ENCODE results near the gene POU2AF2. TPM values are rescaled to one million over a fixed set of nuclear protein-coding genes. Genes with fewer than 3 reads are reported as not detected.

Gene POU2AF2
- total and polyA plus RNA-seq, 2 experiments from 2014 or later: 0.89 TPM; not detected in 1

- H3K4me3 ChIP-seq: no peak overlapping the region
- H3K27me3 ChIP-seq: peaks cover 7% of the 10 kb centered on the region
- no peaks in the 10 kb centered on the region for H3K79me2 ChIP-seq
- H3K36me3 ChIP-seq (replicated peaks; ENCODE audit: insufficient read depth, low read depth): no peaks in the 10 kb centered on the region
- TF ChIP-seq CTCF (IDR thresholded peaks at IDR 0.05; ENCODE audit: poor library complexity) (no peak), EZH2phosphoT487 (IDR thresholded peaks at IDR 0.05; ENCODE audit: low read depth, severe bottlenecking, unreplicated experiment) (no peak), EZH2 (IDR thresholded peaks at IDR 0.05; ENCODE audit: borderline replicate concordance) (no peak)
- H4K20me1 ChIP-seq (ENCODE audit: insufficient read depth, poor library complexity, severe bottlenecking): no peaks in the 10 kb centered on the region
- no peaks in the 10 kb centered on the region for H3K9me2 ChIP-seq (replicated peaks; ENCODE audit: insufficient read depth)
- no peaks in the 10 kb centered on the region for H3K9me3 ChIP-seq (ENCODE audit: low read depth)
- H3K4me1 ChIP-seq (ENCODE audit: insufficient read depth): peaks cover 17% of the 10 kb centered on the region
- no peak for DNase-seq (ENCODE audit: low spot score)
- no peak overlapping the region for H2AFZ ChIP-seq
- no peak overlapping the region for H3K4me2 ChIP-seq
- no peak overlapping the region for H3K27ac ChIP-seq
- WGBS (ENCODE audit: low lambda C conversion rate, missing lambda C conversion rate): 94% methylated on average over 9 of the region's 9 CpGs
Observed at GRCh38 chr11:111300569-111300968, 55.0 kb downstream of the POU2AF2 start.

- no peak for TF ChIP-seq EZH2 (IDR thresholded peaks at IDR 0.05; ENCODE audit: borderline replicate concordance)
- no peak for TF ChIP-seq CTCF (IDR thresholded peaks at IDR 0.05; ENCODE audit: poor library complexity)
- TF ChIP-seq EZH2phosphoT487 (IDR thresholded peaks at IDR 0.05; ENCODE audit: low read depth, severe bottlenecking, unreplicated experiment): no peak
- Histone ChIP-seq H3K9me3 (ENCODE audit: low read depth) (no peaks in the 10 kb centered on the region), H3K79me2 (no peaks in the 10 kb centered on the region), H3K27ac (no peak overlapping the region), H4K20me1 (ENCODE audit: insufficient read depth, poor library complexity, severe bottlenecking) (no peaks in the 10 kb centered on the region), H3K36me3 (replicated peaks; ENCODE audit: insufficient read depth, low read depth) (no peaks in the 10 kb centered on the region), H3K4me2 (no peak overlapping the region), H2AFZ (no peak overlapping the region), H3K4me3 (no peak overlapping the region), H3K9me2 (replicated peaks; ENCODE audit: insufficient read depth) (no peaks in the 10 kb centered on the region), H3K4me1 (ENCODE audit: insufficient read depth) (peaks cover 17% of the 10 kb centered on the region), H3K27me3 (peaks cover 7% of the 10 kb centered on the region)
- DNase-seq (ENCODE audit: low spot score): no peak
- 87% methylated on average over 5 of the region's 5 CpGs for WGBS (ENCODE audit: low lambda C conversion rate, missing lambda C conversion rate)
Observed at GRCh38 chr11:111301004-111301841, 55.7 kb downstream of the POU2AF2 start.

GRCh38 chr11:111301842-111302118, 56.3 kb downstream of the POU2AF2 start:
- no peak overlapping the region for H3K4me2 ChIP-seq
- H2AFZ ChIP-seq: no peak overlapping the region
- no peaks in the 10 kb centered on the region for H3K79me2 ChIP-seq
- H3K9me2 ChIP-seq (replicated peaks; ENCODE audit: insufficient read depth): no peaks in the 10 kb centered on the region
- H3K9me3 ChIP-seq (ENCODE audit: low read depth): no peaks in the 10 kb centered on the region
- H3K27ac ChIP-seq: no peak overlapping the region
- WGBS (ENCODE audit: low lambda C conversion rate, missing lambda C conversion rate): 94% methylated on average over 3 of the region's 3 CpGs
- H3K4me1 ChIP-seq (ENCODE audit: insufficient read depth): peaks cover 17% of the 10 kb centered on the region
- no peaks in the 10 kb centered on the region for H3K36me3 ChIP-seq (replicated peaks; ENCODE audit: insufficient read depth, low read depth)
- no peak overlapping the region for H3K4me3 ChIP-seq
- H4K20me1 ChIP-seq (ENCODE audit: insufficient read depth, poor library complexity, severe bottlenecking): no peaks in the 10 kb centered on the region
- peaks cover 7% of the 10 kb centered on the region for H3K27me3 ChIP-seq
- no peak for DNase-seq (ENCODE audit: low spot score)
- TF ChIP-seq CTCF (IDR thresholded peaks at IDR 0.05; ENCODE audit: poor library complexity): no peak
- no peak for TF ChIP-seq EZH2phosphoT487 (IDR thresholded peaks at IDR 0.05; ENCODE audit: low read depth, severe bottlenecking, unreplicated experiment)
- TF ChIP-seq EZH2 (IDR thresholded peaks at IDR 0.05; ENCODE audit: borderline replicate concordance): no peak

Measured in hepatocyte (in vitro differentiated cells).